ENCODE measurements around the gene PKNOX1. TPM values are rescaled to one million over a fixed set of nuclear protein-coding genes. Genes with fewer than 3 reads are reported as not detected.
"Not testable (repeated sequence)": the region's sequence is repeated elsewhere in the genome, so short reads cannot be mapped to it uniquely, and the experiment has no call there.

Gene PKNOX1
- total RNA-seq, 1 donor from 2014 or later = 18.1 TPM

DNA sequence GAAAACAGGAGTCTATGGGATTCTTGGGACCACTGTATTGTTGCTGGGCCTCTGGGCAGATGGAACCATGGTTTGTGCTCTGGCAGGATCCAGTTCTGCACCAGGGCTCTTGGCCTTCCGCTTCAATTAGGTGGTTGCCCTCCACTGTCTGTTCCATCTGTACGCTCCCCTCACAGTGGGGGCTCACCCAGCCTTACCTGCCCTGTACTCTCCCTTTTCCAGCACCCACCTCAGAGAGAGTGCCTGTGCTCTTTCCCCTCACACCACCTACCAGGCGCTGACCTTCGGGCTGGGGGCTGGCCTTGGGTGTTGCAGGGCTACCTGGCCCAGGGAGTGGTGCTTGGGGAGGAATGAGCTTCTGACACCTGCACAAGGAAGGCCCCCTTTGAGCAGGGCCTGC, 7.5 kb downstream of the PKNOX1 start:
- no peak for DNase-seq (ENCODE audit: low spot score)

GRCh38 chr21:42983103-42983502, 8.7 kb downstream of the PKNOX1 start:
- DNase-seq (ENCODE audit: low spot score) = no peak

GRCh38 chr21:42983869-42984268, 9.5 kb downstream of the PKNOX1 start:
- DNase-seq (ENCODE audit: low spot score) = no peak

- no peak for DNase-seq (ENCODE audit: low spot score)
Observed at GRCh38 chr21:42986125-42986783, 11.9 kb downstream of the PKNOX1 start.

DNA sequence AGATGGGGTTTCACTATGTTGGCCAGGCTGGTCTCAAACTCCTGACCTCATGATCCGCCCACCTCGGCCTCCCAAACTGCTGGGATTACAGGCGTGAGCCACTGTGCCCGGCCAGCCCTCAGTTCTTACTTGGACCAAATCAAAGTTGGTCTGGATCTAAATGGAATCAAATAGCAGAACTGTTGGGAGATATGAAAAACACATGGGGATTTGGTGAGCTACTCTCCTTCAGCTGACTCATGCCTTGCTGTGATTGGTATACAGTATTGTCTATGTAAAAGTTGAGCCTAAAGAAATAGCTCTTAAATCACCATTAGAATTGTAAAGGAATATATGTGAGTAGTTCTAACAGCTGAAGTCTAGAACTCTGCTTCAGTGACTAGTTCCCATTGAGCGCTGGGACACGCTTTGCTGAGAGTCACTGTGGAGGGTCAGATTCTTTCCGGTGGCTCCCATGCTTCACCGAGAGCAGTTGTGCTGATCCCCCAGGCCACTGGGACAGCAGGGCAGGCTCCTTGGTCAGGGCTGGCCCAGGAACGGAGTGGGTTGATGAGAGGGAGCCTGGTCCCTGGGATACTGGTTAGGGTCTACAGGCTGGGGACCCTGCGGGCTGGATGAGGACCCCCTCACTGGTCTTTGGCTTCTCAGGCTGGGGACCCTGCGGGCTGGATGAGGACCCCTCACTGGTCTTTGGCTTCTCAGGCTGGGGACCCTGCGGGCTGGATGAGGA, 14.0 kb downstream of the PKNOX1 start:
- no peak for DNase-seq (ENCODE audit: low spot score)

GRCh38 chr21:42989370-42989769, 15.0 kb downstream of the PKNOX1 start:
- DNase-seq (ENCODE audit: low spot score) = not testable (repeated sequence)

- DNase-seq (ENCODE audit: low spot score) = no peak
Observed at GRCh38 chr21:42989816-42990650, 15.7 kb downstream of the PKNOX1 start.

DNA sequence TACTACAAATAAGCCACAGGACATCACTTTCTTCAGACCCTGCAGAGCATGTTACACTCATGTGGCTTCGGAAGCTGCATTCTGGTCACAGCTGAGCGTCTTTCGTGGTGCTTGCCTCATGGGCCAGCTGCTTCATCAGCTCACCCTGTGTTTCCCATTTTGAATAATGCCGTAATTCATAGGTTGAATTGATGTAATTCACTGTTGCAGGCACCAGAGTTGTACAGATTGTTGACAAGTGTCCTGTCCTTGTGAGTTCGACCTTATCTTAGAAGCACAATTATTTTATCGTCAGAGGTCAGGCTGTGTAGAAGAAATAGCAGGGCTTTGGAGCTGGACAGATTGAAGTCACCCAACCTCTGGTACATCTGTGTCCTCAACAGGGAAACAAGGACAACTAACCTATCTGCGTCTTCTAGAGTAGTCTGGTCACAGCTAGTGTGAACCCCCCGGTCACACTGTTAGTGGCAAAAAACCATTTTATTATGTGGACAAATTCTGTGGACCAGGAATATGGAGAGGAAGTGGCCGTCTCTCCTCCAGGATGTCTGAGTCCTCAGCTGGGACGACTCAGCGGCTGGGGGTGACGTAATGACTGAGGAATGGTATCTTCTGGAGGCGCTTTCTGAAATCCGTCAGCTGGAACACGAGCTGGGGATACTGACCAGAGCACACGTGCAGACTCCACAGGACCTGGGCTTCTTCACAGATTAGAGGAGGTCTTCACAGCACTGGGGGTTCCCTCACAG, 17.8 kb downstream of the PKNOX1 start:
- no peak for DNase-seq (ENCODE audit: low spot score)

DNA sequence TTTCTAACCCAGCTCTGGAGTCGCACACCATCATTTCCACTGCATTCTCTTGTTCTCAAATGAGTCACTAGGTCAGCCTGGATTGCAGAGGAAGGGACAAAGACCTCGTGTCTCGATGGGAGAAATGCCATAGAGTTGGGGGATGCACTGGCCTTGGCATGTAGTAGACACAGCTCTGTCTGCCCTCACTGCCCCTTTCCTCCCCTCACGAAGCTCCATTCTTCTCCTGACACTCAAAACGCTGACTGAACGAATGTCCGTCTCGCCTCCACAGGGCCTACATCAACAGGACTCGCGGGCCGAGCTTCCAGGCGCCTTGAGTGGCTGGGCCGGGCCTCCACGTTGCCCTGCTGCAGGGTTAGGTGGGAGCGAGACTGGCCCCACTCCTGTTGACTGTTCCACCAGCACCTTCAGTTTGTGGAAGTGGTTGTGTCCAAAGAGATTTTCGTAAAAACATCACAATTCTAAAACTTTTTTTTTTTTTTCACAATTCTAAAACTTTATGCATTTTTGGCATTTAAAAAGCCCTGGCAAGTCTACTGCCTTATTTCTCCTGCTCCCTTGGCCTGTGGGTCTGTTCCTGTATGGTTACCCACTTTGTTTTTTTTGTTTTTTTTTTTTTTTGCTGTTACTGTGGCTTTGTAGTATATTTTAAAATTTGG, 18.8 kb downstream of the PKNOX1 start:
- no peak for DNase-seq (ENCODE audit: low spot score)

DNA sequence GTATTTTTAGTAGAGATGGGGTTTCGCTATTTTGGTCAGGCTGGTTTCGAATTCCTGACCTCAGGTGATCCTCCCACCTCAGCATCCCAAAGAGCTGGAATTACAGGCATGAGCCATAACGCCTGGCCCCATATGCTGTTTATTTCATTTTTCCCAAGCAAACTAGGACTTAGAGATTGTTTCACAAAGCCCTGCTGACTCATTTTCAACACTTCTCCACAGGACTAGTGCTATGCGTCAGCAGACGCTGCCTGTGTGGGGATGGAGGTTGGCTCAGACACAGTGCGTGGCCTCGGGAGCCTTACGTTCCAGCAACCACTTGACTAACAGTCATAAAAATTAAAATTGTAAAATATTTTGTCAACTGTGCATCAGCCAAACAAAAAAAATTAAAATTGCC, 22.7 kb downstream of the PKNOX1 start:
- no peak for DNase-seq (ENCODE audit: low spot score)

- not testable (repeated sequence) for DNase-seq (ENCODE audit: low spot score)
Observed at GRCh38 chr21:42997983-42998382, 23.6 kb downstream of the PKNOX1 start.

GRCh38 chr21:42999152-42999551, 24.8 kb downstream of the PKNOX1 start:
- not testable (repeated sequence) for DNase-seq (ENCODE audit: low spot score)

GRCh38 chr21:43000041-43000440, 25.7 kb downstream of the PKNOX1 start:
- DNase-seq (ENCODE audit: low spot score) = not testable (repeated sequence)

- no peak for DNase-seq (ENCODE audit: low spot score)
Observed at GRCh38 chr21:43001316-43001715, 27.0 kb downstream of the PKNOX1 start.

- DNase-seq (ENCODE audit: low spot score) = no peak
Observed at GRCh38 chr21:43004926-43005325, 30.6 kb downstream of the PKNOX1 start.

- DNase-seq (ENCODE audit: low spot score) = no peak
Observed at GRCh38 chr21:43005635-43006034, 31.3 kb downstream of the PKNOX1 start.

GRCh38 chr21:43006051-43006873, 31.9 kb downstream of the PKNOX1 start:
- not testable (repeated sequence) for DNase-seq (ENCODE audit: low spot score)

DNA sequence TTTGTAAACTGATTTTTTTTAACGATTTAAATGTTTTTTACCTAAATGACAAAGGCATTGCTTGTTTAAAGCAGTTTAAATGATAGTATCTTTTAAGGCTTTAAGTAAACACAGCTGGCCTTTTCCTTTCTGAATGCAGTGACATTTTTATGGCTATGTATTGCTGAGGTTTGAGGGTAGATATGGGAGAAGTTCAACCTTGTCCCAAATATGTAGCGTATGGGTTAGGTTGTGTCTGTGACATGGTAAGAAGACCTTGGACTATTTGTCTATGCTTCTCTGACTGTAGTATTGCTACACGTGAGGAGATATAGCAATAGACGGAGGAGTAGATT, 32.5 kb downstream of the PKNOX1 start:
- DNase-seq (ENCODE audit: low spot score) = no peak

DNA sequence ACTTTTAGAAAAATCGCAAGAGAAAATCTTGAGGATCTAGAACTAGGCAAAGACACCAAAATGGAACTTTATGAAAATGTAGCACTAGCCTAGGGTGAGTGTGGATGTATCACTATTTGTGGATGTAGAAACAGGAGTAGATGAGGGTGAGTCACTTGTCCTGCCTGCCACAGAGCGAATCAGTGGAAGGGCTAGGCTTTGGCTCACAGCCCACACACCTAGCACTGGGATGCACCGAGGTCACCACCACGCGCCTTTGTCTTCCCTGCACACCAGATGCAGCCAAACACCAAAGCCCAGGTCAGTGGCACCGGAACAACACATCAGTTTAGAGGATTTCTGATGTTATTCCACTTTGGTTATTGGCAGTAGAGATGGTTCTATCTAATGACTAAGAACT, 38.2 kb downstream of the PKNOX1 start:
- DNase-seq (ENCODE audit: low spot score) = no peak
